ENCODE data around the gene GRWD1.

GRWD1 gene

DNA sequence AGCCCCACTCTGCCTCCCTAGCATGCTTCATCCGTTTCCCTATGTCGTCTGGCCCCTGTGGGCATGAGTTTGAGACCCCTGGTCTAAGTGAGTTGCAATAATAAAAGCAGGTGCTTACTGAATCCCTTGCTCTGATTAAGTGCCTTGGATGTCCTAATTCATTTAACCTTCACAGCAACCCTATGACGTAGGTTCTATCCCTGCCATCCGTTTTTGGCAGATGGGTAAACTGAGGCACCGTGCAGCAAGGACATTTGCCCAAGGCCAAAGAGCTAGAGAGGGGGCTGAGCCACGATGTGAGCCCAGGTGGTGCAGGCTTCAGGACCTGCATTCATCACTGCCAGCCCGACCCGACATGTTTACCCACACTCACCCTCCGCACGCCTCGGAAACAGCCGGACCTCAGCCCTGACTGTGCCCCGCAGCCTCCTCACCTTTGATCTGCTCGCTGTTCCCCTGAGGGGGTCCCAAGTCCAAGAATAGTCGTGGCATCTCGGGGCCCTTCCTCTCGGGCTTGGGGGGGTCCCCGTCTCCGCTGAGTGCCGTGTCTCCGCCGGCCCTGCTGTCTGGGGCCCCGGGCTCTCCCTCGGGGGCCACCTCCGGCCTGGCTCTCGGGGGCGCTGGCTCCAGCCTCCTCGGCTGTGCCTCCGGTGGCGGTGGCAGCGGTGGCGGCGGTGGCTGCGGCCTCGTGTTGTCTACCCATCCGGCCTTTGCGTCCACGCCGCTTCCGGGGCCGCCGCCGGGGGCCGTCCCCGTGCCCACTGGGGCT lies 51.4 kb downstream of the GRWD1 start:
- DNase-seq (ENCODE audit: low read depth) = no peak
- TF ChIP-seq, protein P1, sequence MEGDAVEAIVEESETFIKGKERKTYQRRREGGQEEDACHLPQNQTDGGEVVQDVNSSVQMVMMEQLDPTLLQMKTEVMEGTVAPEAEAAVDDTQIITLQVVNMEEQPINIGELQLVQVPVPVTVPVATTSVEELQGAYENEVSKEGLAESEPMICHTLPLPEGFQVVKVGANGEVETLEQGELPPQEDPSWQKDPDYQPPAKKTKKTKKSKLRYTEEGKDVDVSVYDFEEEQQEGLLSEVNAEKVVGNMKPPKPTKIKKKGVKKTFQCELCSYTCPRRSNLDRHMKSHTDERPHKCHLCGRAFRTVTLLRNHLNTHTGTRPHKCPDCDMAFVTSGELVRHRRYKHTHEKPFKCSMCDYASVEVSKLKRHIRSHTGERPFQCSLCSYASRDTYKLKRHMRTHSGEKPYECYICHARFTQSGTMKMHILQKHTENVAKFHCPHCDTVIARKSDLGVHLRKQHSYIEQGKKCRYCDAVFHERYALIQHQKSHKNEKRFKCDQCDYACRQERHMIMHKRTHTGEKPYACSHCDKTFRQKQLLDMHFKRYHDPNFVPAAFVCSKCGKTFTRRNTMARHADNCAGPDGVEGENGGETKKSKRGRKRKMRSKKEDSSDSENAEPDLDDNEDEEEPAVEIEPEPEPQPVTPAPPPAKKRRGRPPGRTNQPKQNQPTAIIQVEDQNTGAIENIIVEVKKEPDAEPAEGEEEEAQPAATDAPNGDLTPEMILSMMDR (conservative IDR thresholded peaks at IDR 0.05; ENCODE audit: control insufficient read depth, insufficient read depth, low read depth, low read length) = no peak
- no peak overlapping the region for H3K4me3 ChIP-seq (ENCODE audit: control insufficient read depth, low read depth, low read length)

DNA sequence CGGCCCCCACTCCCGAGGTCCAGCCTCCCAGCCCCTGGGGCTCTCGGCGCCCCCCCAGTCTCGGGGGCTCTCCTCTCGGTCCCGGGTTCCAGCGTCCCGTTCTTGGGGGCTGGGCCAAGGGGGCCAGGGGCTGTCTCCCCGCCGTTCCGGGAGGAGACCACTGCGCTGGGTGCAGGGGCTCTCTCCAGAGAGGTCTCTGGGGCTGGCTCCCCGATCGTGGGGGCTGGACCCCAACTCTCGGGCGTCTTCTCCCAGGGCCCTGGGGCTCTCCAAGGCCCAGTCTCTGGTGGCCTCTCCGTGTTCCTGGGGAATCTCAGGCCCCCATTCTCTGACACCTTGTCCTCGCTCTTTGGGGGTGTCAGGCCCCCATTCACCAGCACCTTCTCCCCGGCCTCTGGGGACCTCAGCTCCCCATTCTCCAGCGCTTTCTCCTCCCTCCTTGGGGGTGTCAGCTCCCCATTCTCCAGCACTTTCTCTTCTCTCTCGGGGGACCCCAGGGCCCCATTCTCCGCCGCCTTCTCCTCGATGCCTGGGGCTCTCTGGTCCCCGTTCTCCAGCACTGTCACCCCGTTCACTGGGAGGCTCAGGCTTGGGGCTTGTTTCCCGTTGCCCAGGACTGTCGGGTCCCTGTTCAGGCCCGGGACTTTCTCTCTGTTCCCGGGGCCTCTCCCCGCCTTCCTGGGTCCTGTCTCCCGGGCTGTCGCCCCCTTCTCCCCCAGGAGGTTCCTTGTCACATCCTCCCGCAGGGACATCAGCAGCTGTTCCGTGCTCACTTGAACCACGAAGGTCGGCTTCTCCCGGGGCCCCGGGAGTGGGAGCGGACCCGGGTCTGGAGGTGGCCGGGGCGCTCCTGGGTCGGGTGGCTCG lies 52.2 kb downstream of the GRWD1 start:
- no peak overlapping the region for H3K4me3 ChIP-seq (ENCODE audit: control insufficient read depth, low read depth, low read length)
- TF ChIP-seq, protein P1 (conservative IDR thresholded peaks at IDR 0.05; ENCODE audit: control insufficient read depth, insufficient read depth, low read depth, low read length) = no peak
- no peak for DNase-seq (ENCODE audit: low read depth)

DNA sequence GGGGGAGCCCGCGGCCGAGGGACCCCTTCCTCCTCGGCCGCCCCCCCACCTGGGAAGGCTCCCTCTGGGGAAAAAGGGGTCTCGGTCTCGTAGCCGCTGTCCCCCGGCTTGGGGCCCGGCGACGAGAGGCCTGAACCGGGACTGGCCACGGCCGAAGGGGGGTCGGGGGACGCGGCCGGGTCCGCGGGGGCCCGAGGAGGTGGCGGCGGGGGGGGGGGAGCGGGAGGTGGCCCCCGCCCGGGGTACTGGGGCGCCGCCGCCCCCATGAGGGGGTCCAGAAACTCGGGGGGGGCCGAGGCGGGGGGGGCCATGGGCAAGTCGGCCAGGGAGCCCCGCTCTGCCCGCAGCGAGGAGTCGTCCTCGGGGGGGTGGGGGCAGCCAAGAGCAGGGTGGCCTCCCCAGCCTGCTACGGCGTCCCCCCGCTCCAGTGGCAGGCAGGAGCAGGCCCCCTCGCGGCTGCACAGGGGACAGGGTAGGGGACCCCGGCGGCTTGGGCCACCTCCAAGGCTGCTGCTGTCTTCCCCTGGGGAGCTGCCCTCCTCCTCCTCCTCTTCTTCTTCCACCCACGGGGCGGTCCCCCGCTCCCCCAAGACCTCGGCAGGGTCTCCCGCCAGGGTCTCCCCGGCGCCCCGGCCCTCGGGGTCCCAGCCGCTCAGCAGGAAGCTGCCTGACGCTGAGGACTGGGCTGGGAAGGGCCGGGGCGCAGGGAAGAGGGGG lies 53.0 kb downstream of the GRWD1 start:
- H3K4me3 ChIP-seq (ENCODE audit: control insufficient read depth, low read depth, low read length) = no peak overlapping the region
- TF ChIP-seq, protein P1 (conservative IDR thresholded peaks at IDR 0.05; ENCODE audit: control insufficient read depth, insufficient read depth, low read depth, low read length) = no peak
- DNase-seq (ENCODE audit: low read depth) = no peak

DNA sequence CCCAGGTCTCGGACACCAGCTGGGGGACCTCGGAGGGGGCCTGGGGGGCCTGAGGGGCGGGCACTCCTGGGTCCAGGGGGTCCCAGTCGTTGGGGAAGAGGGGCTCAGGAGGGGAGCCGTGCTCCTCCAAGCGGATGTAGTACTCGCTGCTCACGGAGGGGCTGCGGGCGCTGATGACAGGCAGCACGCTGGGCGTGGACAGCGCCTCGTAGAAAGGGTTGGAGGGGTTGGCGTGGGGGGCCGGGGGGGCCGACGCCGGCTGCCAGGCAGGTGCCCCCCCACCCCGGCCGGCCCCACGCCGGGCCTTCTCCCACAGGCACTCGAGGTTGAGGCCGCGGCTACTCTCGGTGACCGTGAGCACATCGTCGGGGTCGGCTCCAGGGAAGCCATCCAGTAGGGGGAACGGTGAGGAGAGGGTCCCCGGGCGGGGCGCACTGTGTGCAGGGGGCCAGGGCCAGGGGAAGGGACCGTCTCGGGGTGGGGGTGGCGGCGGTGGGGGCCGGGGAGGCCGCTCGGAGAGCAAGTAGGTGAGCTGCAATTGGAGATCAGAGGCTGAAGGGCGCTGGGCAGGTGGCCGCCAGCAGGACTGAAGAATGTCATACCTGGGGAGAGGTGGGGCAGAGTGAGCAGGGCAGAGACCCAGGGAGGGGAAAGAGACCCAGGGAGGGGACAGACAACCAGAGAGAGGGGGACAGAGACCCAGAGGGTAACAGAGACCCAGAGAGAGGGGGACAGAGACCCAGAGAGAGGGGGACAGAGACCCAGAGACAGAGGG lies 53.7 kb downstream of the GRWD1 start:
- no peak for DNase-seq (ENCODE audit: low read depth)

DNA sequence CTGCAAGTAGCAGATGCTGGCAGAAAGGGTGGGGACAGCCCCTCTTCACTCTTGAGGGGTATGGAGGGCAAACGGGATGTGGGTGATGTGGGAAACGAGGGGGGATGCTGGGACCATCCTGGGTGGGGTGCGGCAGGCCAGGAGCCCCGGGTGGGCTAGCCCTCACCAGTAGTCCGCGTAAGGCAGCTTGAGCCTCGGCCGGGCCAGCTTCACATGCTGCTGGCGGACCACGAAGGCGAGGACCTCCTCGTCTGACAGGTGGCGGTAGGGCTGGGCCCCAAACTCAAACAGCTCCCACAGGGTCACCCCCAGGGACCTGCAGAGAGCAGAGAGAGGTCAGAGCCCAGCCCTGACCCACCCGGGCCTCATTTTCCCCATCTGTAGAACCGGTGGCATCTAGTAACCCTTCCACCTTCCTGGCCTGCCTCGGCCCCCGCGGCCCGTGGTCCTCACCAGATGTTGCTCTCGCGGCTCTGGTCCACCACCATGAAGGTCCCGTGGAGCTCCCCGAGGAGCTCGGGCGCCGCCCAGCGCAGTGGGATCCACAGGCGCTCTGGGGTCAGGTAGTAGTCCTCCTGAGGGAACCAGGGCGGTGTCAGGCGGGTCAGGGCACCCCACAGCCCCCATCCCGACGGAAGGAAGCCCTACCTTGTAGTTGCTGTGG lies 55.2 kb downstream of the GRWD1 start:
- H3K4me3 ChIP-seq (ENCODE audit: control insufficient read depth, low read depth, low read length) = no peak overlapping the region
- TF ChIP-seq, protein P1 (conservative IDR thresholded peaks at IDR 0.05; ENCODE audit: control insufficient read depth, insufficient read depth, low read depth, low read length) = no peak
- DNase-seq (ENCODE audit: low read depth) = no peak

More for the DNA sequence above, 53.7 kb downstream of the GRWD1 start:
- no peak overlapping the region for H3K4me3 ChIP-seq (ENCODE audit: control insufficient read depth, low read depth, low read length)
- TF ChIP-seq, protein P1 (conservative IDR thresholded peaks at IDR 0.05; ENCODE audit: control insufficient read depth, insufficient read depth, low read depth, low read length) = no peak
